ENCODE data around the gene CHCHD2.
"Not testable (repeated sequence)": the region's sequence is repeated elsewhere in the genome, so short reads cannot be mapped to it uniquely, and the experiment has no call there.

Gene CHCHD2

GRCh38 chr7:56106108-56107073 lies at the start of gene CHCHD2:
Gene CHCHD2 (minus strand): TSS chr7:56106476. CDS start chr7:56106413, 63 bp downstream.
- peak; percentile 99 for DNase-seq

GRCh38 chr7:56131062-56131461 lies 24.8 kb upstream of the CHCHD2 start:
- DNase-seq, result not testable (repeated sequence)

- no peak for DNase-seq
Observed at GRCh38 chr7:56127241-56127975, 21.1 kb upstream of the CHCHD2 start.

GRCh38 chr7:56125831-56126230 lies 19.6 kb upstream of the CHCHD2 start:
- DNase-seq, result no peak

- DNase-seq, result no peak
Observed at GRCh38 chr7:56124981-56125380, 18.7 kb upstream of the CHCHD2 start.

GRCh38 chr7:56121440-56121839 lies 15.2 kb upstream of the CHCHD2 start:
- DNase-seq, result no peak

- peak; percentile 41 for DNase-seq
Observed at GRCh38 chr7:56115852-56116538, 9.7 kb upstream of the CHCHD2 start, which contains the start of gene NUPR2. Gene NUPR2 (minus strand): TSS chr7:56116417. CDS start chr7:56116314, 103 bp downstream.

- not testable (repeated sequence) for DNase-seq
Observed at GRCh38 chr7:56112244-56112643, 6.0 kb upstream of the CHCHD2 start.

- DNase-seq, result peak; percentile 7
Observed at GRCh38 chr7:56110611-56111010, 4.3 kb upstream of the CHCHD2 start.

GRCh38 chr7:56107954-56108258 lies 1.6 kb upstream of the CHCHD2 start:
- DNase-seq, result no peak

- no peak for DNase-seq
Observed at GRCh38 chr7:56105508-56105907, 768 bp downstream of the CHCHD2 start.

- DNase-seq, result not testable (repeated sequence)
Observed at GRCh38 chr7:56104138-56104537, 2.1 kb downstream of the CHCHD2 start.

- no peak for DNase-seq
Observed at GRCh38 chr7:56099653-56100052, 6.6 kb downstream of the CHCHD2 start.

GRCh38 chr7:56098187-56099008 lies 7.9 kb downstream of the CHCHD2 start:
- not testable (repeated sequence) for DNase-seq

- no peak for DNase-seq
Observed at GRCh38 chr7:56097700-56098099, 8.6 kb downstream of the CHCHD2 start.

GRCh38 chr7:56092789-56093531 lies 13.3 kb downstream of the CHCHD2 start, which contains the start of gene PHKG1:
Gene PHKG1 (minus strand): TSS chr7:56092952. CDS start chr7:56088941, 4,011 bp downstream.
- peak; percentile 39 for DNase-seq

GRCh38 chr7:56092388-56092787 lies 13.9 kb downstream of the CHCHD2 start:
- not testable (repeated sequence) for DNase-seq

- DNase-seq, result no peak
Observed at GRCh38 chr7:56091591-56091990, 14.7 kb downstream of the CHCHD2 start.

GRCh38 chr7:56087445-56087844 lies 18.8 kb downstream of the CHCHD2 start:
- no peak for DNase-seq

- DNase-seq, result no peak
Observed at GRCh38 chr7:56086761-56087160, 19.5 kb downstream of the CHCHD2 start.

- DNase-seq, result no peak
Observed at GRCh38 chr7:56083150-56083785, 23.0 kb downstream of the CHCHD2 start.

All from DMS153 (cell line).